ENCODE measurements around the gene TOMM34. TPM values are rescaled to one million over a fixed set of nuclear protein-coding genes. Genes with fewer than 3 reads are reported as not detected.

Gene TOMM34
- polyA plus RNA-seq, 1 donor (not counting 4 experiments of a cell fraction or from before 2014, with no cell fraction given): 32.9 TPM

DNA sequence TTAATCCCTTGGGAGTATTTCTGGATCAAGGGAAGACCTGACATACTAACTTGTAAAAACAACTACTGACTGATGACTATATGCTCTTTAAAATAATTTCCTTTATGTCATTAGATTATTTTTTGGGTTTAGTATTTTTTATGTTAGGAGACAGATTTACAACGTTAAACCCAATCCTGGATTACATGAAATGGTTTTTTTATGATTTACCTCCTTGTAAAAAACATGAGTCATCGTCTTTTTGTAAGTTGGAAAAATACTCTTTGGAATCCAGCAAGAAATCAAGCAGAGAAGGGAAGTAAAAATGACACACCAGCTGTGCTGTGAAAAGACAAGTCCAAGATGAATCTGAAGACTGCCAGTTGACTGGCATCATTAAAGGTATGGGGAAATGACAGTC, 12.9 kb upstream of the TOMM34 start:
- DNase-seq (ENCODE audit: low read depth, low spot score) (no peak), FAIRE-seq (no peak)
- Histone ChIP-seq H3K79me2 (ENCODE audit: control insufficient read depth, insufficient read depth, low read length) (peaks cover 39% of the 10 kb centered on the region), H4K20me1 (ENCODE audit: control insufficient read depth, extremely low read depth, insufficient read depth, low read length) (no peaks in the 10 kb centered on the region), H3K4me2 (ENCODE audit: control insufficient read depth, extremely low read depth, insufficient read depth, low read depth, low read length) (no peak overlapping the region), H2AFZ (ENCODE audit: control insufficient read depth, low read length) (no peak overlapping the region), H3K9me3 (ENCODE audit: control insufficient read depth, low read depth, low read length) (no peaks in the 10 kb centered on the region), H3K4me1 (ENCODE audit: control insufficient read depth, extremely low read depth, insufficient read depth, low read length) (peaks cover 17% of the 10 kb centered on the region), H3K9ac (ENCODE audit: control insufficient read depth, extremely low read depth, insufficient read depth, low read length) (no peak overlapping the region), H3K36me3 (ENCODE audit: control insufficient read depth in 2 of 2, extremely low read depth in 1 of 2, insufficient read depth in 2 of 2, low read length in 2 of 2) (peaks cover 11 to 18% of the 10 kb centered on the region in 2 experiments), H3K27ac (ENCODE audit: control insufficient read depth, insufficient read depth, low read length) (no peak overlapping the region), H3K9me1 (ENCODE audit: control insufficient read depth, extremely low read depth, insufficient read depth, low read length) (no peaks in the 10 kb centered on the region), H3K4me3 (ENCODE audit: control insufficient read depth in 2 of 3, extremely low read depth in 1 of 3, insufficient read depth in 2 of 3, low read depth in 1 of 3, low read length in 3 of 3) (no peak overlapping the region), H3K27me3 (ENCODE audit: control insufficient read depth, extremely low read depth, insufficient read depth, low read length) (no peaks in the 10 kb centered on the region)
- TF ChIP-seq EZH2 (IDR thresholded peaks at IDR 0.05; ENCODE audit: low read length): no peak
- TF ChIP-seq, protein P1, sequence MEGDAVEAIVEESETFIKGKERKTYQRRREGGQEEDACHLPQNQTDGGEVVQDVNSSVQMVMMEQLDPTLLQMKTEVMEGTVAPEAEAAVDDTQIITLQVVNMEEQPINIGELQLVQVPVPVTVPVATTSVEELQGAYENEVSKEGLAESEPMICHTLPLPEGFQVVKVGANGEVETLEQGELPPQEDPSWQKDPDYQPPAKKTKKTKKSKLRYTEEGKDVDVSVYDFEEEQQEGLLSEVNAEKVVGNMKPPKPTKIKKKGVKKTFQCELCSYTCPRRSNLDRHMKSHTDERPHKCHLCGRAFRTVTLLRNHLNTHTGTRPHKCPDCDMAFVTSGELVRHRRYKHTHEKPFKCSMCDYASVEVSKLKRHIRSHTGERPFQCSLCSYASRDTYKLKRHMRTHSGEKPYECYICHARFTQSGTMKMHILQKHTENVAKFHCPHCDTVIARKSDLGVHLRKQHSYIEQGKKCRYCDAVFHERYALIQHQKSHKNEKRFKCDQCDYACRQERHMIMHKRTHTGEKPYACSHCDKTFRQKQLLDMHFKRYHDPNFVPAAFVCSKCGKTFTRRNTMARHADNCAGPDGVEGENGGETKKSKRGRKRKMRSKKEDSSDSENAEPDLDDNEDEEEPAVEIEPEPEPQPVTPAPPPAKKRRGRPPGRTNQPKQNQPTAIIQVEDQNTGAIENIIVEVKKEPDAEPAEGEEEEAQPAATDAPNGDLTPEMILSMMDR (optimal IDR thresholded peaks at IDR 0.05 in 1 of 3, IDR thresholded peaks at IDR 0.05 in 1 of 3, conservative IDR thresholded peaks at IDR 0.05 in 1 of 3; ENCODE audit: extremely low read depth in 1 of 3, insufficient read depth in 2 of 3, low read length in 3 of 3): no peak
- dilution Hi-C loops (cut with MboI; ENCODE audit: extremely low pct_ligation_motif_present, low sequenced_read_pairs): no loop called here

DNA sequence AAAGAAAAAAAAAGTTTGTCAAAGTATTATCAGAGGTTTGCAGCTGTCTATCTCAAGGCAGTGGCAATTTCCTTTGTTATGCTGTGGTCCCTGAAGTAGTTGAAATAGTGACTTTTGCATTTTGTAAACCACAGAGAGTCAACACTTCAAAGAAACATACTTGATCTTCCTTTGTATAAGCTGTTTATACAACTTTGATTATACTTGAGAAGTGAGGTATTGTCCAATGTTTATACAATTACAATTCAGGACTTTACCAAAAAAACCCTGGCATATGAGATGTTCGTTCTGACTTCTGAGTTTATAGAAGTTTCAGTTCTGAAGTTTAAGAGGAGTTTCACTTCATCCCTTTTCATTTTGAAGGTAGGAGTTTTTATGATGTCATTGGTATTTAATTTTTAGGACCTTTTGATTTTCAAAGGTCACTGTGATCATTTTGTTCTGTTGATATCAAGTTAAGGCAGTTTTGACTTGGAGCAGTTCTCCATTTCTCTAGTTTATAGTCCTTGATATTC, 10.1 kb upstream of the TOMM34 start:
- Histone ChIP-seq H3K36me3 (ENCODE audit: control insufficient read depth in 2 of 2, extremely low read depth in 1 of 2, insufficient read depth in 2 of 2, low read length in 2 of 2) (peaks cover 11 to 16% of the 10 kb centered on the region in 2 experiments), H2AFZ (ENCODE audit: control insufficient read depth, low read length) (no peak overlapping the region), H3K9ac (ENCODE audit: control insufficient read depth, extremely low read depth, insufficient read depth, low read length) (no peak overlapping the region), H4K20me1 (ENCODE audit: control insufficient read depth, extremely low read depth, insufficient read depth, low read length) (no peaks in the 10 kb centered on the region), H3K9me1 (ENCODE audit: control insufficient read depth, extremely low read depth, insufficient read depth, low read length) (no peaks in the 10 kb centered on the region), H3K27me3 (ENCODE audit: control insufficient read depth, extremely low read depth, insufficient read depth, low read length) (no peaks in the 10 kb centered on the region), H3K4me3 (ENCODE audit: control insufficient read depth in 2 of 3, extremely low read depth in 1 of 3, insufficient read depth in 2 of 3, low read depth in 1 of 3, low read length in 3 of 3) (no peak overlapping the region), H3K4me1 (ENCODE audit: control insufficient read depth, extremely low read depth, insufficient read depth, low read length) (peaks cover 35% of the 10 kb centered on the region), H3K4me2 (ENCODE audit: control insufficient read depth, extremely low read depth, insufficient read depth, low read depth, low read length) (no peak overlapping the region), H3K27ac (ENCODE audit: control insufficient read depth, insufficient read depth, low read length) (no peak overlapping the region), H3K9me3 (ENCODE audit: control insufficient read depth, low read depth, low read length) (no peaks in the 10 kb centered on the region), H3K79me2 (ENCODE audit: control insufficient read depth, insufficient read depth, low read length) (peaks cover 56% of the 10 kb centered on the region)
- DNase-seq (ENCODE audit: low read depth, low spot score) (no peak), FAIRE-seq (no peak)
- TF ChIP-seq, protein P1 (optimal IDR thresholded peaks at IDR 0.05 in 1 of 3, IDR thresholded peaks at IDR 0.05 in 1 of 3, conservative IDR thresholded peaks at IDR 0.05 in 1 of 3; ENCODE audit: extremely low read depth in 1 of 3, insufficient read depth in 2 of 3, low read length in 3 of 3): no peak
- TF ChIP-seq EZH2 (IDR thresholded peaks at IDR 0.05; ENCODE audit: low read length): no peak
- dilution Hi-C loops (cut with MboI; ENCODE audit: extremely low pct_ligation_motif_present, low sequenced_read_pairs): no loop called here

Data from keratinocyte (primary cell).